ENCODE results near the gene SLAMF7. TPM values are rescaled to one million over a fixed set of nuclear protein-coding genes. Genes with fewer than 3 reads are reported as not detected.

The SLAMF7 gene
- total RNA-seq, 1 experiment from 2014 or later, result not detected

GRCh38 chr1:160745551-160745950 is 6.5 kb downstream of the SLAMF7 start:
- no peak for DNase-seq (ENCODE audit: low read depth)

DNA sequence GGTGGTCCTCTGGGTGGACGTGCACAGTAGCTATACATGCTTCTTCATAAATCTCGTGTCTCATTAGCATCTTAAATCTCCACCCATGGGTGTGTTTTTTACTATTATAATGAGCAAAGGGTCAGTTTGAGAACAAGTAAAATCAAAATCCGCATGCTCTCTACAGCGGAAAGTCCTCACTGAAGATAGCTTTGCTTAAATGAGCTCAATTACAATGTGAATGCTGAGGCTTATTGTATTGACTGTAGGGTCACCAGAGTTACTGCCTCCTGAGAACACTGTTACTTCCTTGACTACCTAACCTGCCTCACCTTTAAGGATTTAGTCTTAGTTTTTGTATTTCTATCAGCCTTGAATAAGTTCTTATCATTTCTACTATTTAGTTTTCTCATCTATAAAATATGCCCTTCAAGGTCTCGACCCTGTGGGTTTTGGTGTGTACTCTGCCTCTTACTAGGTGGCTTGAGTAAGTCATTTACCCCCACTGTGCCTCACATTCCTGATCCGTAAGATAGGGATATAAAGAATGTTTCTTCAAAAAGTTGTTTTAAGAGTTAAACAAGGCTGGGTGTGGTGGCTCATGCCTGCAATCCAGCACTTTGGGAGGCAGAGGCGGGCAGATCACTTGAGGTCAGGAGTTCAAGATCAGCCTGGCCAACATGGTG is 7.9 kb downstream of the SLAMF7 start:
- DNase-seq (ENCODE audit: low read depth), result no peak

GRCh38 chr1:160747717-160748116 is 8.7 kb downstream of the SLAMF7 start:
- DNase-seq (ENCODE audit: low read depth), result no peak

DNA sequence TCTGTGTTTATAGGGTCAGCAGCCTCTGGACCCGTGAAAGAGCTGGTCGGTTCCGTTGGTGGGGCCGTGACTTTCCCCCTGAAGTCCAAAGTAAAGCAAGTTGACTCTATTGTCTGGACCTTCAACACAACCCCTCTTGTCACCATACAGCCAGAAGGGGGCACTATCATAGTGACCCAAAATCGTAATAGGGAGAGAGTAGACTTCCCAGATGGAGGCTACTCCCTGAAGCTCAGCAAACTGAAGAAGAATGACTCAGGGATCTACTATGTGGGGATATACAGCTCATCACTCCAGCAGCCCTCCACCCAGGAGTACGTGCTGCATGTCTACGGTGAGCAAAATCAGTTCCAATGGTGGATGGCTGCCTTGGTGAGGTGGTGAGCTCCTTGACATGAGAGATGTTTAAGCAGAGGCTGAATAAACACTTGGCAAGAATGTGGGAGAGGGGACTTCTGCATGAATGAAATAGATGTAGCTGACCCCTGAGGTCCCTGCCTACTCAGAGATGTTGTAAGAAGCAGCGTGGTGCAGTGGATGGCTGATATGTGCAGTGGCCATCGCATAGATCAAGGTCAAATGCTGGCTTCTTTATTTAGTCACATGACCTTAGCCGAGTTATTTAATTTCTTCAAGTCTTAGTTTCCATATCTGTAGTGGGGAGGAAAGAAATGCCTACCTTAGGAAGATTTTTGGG is 9.3 kb downstream of the SLAMF7 start:
- peak; percentile 23 for DNase-seq (ENCODE audit: low read depth)

- no peak for DNase-seq (ENCODE audit: low read depth)
Measured at GRCh38 chr1:160748878-160749269, 9.8 kb downstream of the SLAMF7 start.

- DNase-seq (ENCODE audit: low read depth), result no peak
Measured at GRCh38 chr1:160750608-160751007, 11.6 kb downstream of the SLAMF7 start.

DNA sequence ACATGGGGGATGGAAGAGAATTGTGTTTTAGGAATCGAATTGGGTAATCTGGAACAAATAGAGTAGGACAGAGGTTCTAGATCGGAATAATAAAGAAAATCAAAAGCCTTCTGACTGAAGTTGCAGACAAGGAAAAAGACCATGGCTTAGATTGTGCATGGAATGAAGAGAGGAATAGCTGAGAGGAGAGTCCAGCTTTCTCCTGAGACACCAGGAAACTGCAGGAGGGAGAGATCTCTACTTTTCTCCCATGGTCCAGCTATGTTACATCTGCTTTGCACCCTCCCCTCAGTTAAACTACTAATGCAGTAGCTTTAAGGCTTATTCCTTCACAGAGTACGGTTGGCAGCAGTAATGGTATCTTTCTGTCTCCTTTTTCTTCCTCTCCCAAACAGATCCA is 13.4 kb downstream of the SLAMF7 start:
- DNase-seq (ENCODE audit: low read depth), result no peak

- DNase-seq (ENCODE audit: low read depth), result no peak
Measured at GRCh38 chr1:160752924-160753323, 13.9 kb downstream of the SLAMF7 start.

DNA sequence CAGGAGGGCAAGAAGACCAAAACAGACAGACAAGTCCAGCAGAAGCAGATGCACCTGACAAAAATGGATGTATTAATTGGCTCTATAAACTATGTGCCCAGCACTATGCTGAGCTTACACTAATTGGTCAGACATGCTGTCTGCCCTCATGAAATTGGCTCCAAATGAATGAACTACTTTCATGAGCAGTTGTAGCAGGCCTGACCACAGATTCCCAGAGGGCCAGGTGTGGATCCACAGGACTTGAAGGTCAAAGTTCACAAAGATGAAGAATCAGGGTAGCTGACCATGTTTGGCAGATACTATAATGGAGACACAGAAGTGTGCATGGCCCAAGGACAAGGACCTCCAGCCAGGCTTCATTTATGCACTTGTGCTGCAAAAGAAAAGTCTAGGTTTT is 14.5 kb downstream of the SLAMF7 start:
- DNase-seq (ENCODE audit: low read depth), result no peak

- DNase-seq (ENCODE audit: low read depth), result no peak
Measured at GRCh38 chr1:160755461-160755860, 16.4 kb downstream of the SLAMF7 start.

GRCh38 chr1:160755911-160756848 is 17.1 kb downstream of the SLAMF7 start:
- no peak for DNase-seq (ENCODE audit: low read depth)

GRCh38 chr1:160756849-160757201 is 17.8 kb downstream of the SLAMF7 start:
- DNase-seq (ENCODE audit: low read depth), result no peak

GRCh38 chr1:160758521-160758920 is 19.5 kb downstream of the SLAMF7 start:
- no peak for DNase-seq (ENCODE audit: low read depth)

DNA sequence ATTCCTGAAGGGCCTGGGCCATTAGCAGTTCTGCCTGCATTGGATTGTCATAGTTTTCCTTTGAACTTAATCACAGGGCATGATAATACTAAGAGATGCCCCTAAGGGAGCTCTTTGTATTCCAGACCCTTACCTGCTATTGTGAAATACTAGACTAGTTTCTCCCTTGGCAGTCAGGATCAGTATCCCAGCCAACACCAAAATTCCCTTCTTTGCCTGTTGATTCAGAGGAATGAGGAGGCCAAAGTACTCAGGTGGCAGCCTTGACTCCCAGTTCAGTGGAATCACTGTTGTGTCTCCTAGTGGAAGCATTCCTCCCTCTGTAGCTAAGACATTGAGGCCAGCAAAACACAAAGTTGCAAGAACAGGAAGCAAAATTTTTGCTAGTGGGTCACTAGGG is 20.7 kb downstream of the SLAMF7 start:
- DNase-seq (ENCODE audit: low read depth), result no peak

DNA sequence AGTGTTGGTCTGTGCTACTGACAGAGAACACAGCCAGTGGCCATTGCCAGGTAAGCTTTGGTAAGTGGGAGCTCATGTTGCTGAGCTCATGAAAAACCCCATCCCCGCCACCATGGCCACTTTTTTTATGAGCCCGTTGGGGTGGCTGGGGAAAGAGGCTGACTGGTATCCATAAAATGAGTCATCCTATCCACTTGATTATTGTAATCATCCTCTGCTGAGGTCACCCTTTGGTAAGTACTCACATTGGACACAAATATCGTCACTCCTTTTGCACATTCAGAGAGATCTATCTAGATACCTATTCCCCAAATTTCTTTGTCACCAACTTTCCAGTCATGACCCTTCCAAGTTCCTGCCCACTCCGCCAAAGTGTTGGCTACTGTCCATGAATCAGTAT is 22.0 kb downstream of the SLAMF7 start:
- DNase-seq (ENCODE audit: low read depth), result no peak

DNA sequence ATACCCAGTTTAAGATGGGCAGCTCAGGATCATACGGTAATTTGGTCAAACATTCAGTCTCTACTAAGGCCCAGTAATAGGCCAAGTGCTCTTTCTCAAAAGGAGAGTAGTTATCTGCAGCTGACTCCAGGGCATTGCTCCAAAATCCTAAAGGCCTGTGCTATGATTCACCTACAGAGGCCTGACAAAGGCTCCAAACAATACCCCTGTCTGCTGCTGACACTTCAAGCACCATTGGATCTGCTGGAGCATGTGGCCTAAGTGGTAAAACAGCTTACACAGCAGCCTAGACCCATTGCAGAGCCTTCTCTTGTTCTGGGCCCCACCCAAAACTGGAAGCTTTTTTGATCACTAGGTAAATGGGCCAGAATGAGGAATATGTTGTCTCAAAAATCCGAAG is 22.8 kb downstream of the SLAMF7 start:
- no peak for DNase-seq (ENCODE audit: low read depth)

- no peak for DNase-seq (ENCODE audit: low read depth)
Measured at GRCh38 chr1:160763993-160764392, 24.9 kb downstream of the SLAMF7 start.

GRCh38 chr1:160767395-160768294 is 28.6 kb downstream of the SLAMF7 start:
- DNase-seq (ENCODE audit: low read depth), result peak; percentile 13

DNA sequence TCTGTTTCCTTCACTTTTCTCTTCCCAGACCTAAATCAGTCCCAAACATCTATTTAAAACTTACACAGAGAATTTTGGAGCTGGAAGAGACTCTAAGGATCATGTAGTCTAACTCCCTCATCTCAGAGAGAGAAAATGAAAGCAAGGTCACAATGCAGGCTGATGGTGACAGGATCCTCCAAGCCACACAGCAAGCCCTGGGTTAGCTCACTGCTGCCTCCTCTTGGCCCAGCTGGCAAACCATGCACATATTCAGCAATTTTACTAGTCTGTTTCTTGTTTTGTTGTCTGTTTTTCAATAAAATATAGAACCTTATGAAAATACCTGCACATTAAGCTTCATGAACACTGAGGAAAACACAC is 29.2 kb downstream of the SLAMF7 start:
- DNase-seq (ENCODE audit: low read depth), result peak; percentile 32

- no peak for DNase-seq (ENCODE audit: low read depth)
Measured at GRCh38 chr1:160772331-160772730, 33.3 kb downstream of the SLAMF7 start.

- DNase-seq (ENCODE audit: low read depth), result no peak
Measured at GRCh38 chr1:160773093-160773492, 34.0 kb downstream of the SLAMF7 start.

All from LHCN-M2 (cell line).